B cell (primary cell): ENCODE measurements around the gene KCNQ2. TPM values are rescaled to one million over a fixed set of nuclear protein-coding genes. Genes with fewer than 3 reads are reported as not detected.

Experiments used
- ATAC-seq: fragments of 200-7000 bp; cut with Tn5 transposase; one replicate; pipeline ENCODE4 v1.10.0; 2021; ENCODE audit warnings: low read depth, mild to moderate bottlenecking, moderate number of reproducible peaks, moderate library complexity
- CTCF ChIA-PET: fragments of 350-600 bp; sonication (Branson Sonifier 250); formaldehyde crosslinking; loops from one replicate; lab custom pipeline; 2021; ENCODE audit warnings: antibody characterized with exemption, inconsistent platforms; lab: Charles Lee
- POLR2A ChIA-PET: fragments of 350-600 bp; sonication (Branson Sonifier 250); formaldehyde crosslinking; loops from one replicate; lab custom pipeline; 2021; ENCODE audit warnings: antibody characterized with exemption; lab: Charles Lee
- DNase-seq: peaks from one replicate; pipeline ENCODE4 v3.0.0; 2013
- H2AFZ ChIP-seq: 2 replicates; pipeline ENCODE4 v1.6.1; 2012; ENCODE audit warnings: mild to moderate bottlenecking, low read depth, low read length; ENCODE audit not compliant: insufficient read depth, poor library complexity, severe bottlenecking
- H3K27ac ChIP-seq, 2 donors: 1 replicate in 1 of 2; 2 replicates in 1 of 2; pipeline ENCODE4 v1.5.1; 2012 to 2013; ENCODE audit warnings: low read length in 2 of 2, mild to moderate bottlenecking in 2 of 2, moderate library complexity in 1 of 2
- H3K27me3 ChIP-seq, 4 experiments: fragments of 200-600 bp in 1 of 4; sonication (generic) in 1 of 4; replicated peaks in 1 of 4; 1 replicate in 2 of 4; 2 replicates in 2 of 4; pipeline versions ENCODE4 v1.6.1 to v1.7.0; 2013 to 2016; ENCODE audit warnings: low read length in 3 of 4, mild to moderate bottlenecking in 2 of 4, mixed read lengths in 1 of 4, moderate library complexity in 1 of 4; ENCODE audit not compliant: insufficient read depth in 4 of 4, control insufficient read depth in 3 of 4; ENCODE audit errors: control extremely low read depth in 1 of 4
- H3K36me3 ChIP-seq, 2 experiments: replicated peaks in 1 of 2; 1 replicate in 1 of 2; 2 replicates in 1 of 2; pipeline versions ENCODE4 v1.6.1 to v1.7.1; 2013; ENCODE audit warnings: low read length in 1 of 2; ENCODE audit not compliant: insufficient read depth in 2 of 2, control insufficient read depth in 1 of 2; ENCODE audit errors: control extremely low read depth in 1 of 2, extremely low read depth in 1 of 2
- H3K4me1 ChIP-seq, 2 donors: fragments of 200-600 bp in 1 of 2; sonication (generic) in 1 of 2; 1 replicate in 1 of 2; 2 replicates in 1 of 2; pipeline versions ENCODE4 v1.5.1 to v1.6.1; 2013 to 2017; ENCODE audit warnings: low read length in 2 of 2; ENCODE audit not compliant: control insufficient read depth in 2 of 2, insufficient read depth in 2 of 2
- H3K4me2 ChIP-seq: replicated peaks from 2 replicates; pipeline ENCODE3; 2012; ENCODE audit warnings: mild to moderate bottlenecking, low read depth, low read length; ENCODE audit not compliant: poor library complexity, severe bottlenecking
- H3K4me3 ChIP-seq, 5 experiments: fragments of 200-600 bp in 1 of 5; sonication (generic) in 1 of 5; 1 replicate in 3 of 5; 2 replicates in 2 of 5; pipeline versions ENCODE4 v1.5.1 to v1.7.0; 2011 to 2016; ENCODE audit warnings: low read length in 4 of 5, mild to moderate bottlenecking in 4 of 5, low read depth in 2 of 5, control low read depth in 1 of 5, moderate library complexity in 1 of 5; ENCODE audit not compliant: insufficient read depth in 1 of 5; ENCODE audit errors: control extremely low read depth in 1 of 5, extremely low read depth in 1 of 5
- H3K79me2 ChIP-seq: fragments of 200-600 bp; sonication (generic); one replicate; pipeline ENCODE4 v1.6.0; 2016; ENCODE audit warnings: low read length; ENCODE audit not compliant: control insufficient read depth, insufficient read depth
- H3K9ac ChIP-seq: fragments of 200-600 bp; sonication (generic); 2 replicates; pipeline ENCODE4 v1.6.1; 2017; ENCODE audit warnings: mild to moderate bottlenecking, low read length, moderate library complexity
- H3K9me3 ChIP-seq, 3 donors: one replicate each; pipeline versions ENCODE4 v1.6.1 to v1.7.1; 2013; ENCODE audit warnings: low read length in 2 of 3; ENCODE audit not compliant: control insufficient read depth in 2 of 3, insufficient read depth in 1 of 3; ENCODE audit errors: control extremely low read depth in 1 of 3
- H4K20me1 ChIP-seq: 2 replicates; pipeline ENCODE4 v1.6.0; 2012; ENCODE audit warnings: mild to moderate bottlenecking, low read length; ENCODE audit not compliant: insufficient read depth, control insufficient read depth, poor library complexity, severe bottlenecking
- H3K27ac Mint-ChIP-seq: one replicate; pipeline ENCODE4 v1.8.0; 2021; ENCODE audit warnings: mixed read lengths
- H3K27me3 Mint-ChIP-seq: one replicate; pipeline ENCODE4 v1.8.0; 2021; ENCODE audit warnings: mixed read lengths
- H3K4me1 Mint-ChIP-seq: one replicate; pipeline ENCODE4 v1.8.0; 2021; ENCODE audit warnings: mixed read lengths
- H3K4me3 Mint-ChIP-seq: one replicate; pipeline ENCODE4 v1.8.0; 2021; ENCODE audit warnings: mixed read lengths
- H3K9me3 Mint-ChIP-seq: one replicate; pipeline ENCODE4 v1.8.0; 2022; ENCODE audit warnings: mixed read lengths; ENCODE audit not compliant: insufficient read depth
- EZH2 ChIP-seq: IDR thresholded peaks from 2 replicates; pipeline ENCODE4 v1.6.1; 2012; ENCODE audit warnings: borderline replicate concordance, low read depth, mild to moderate bottlenecking, moderate library complexity, low read length; ENCODE audit not compliant: insufficient read depth, poor library complexity, severe bottlenecking
- WGBS: methylation state at CpG from one replicate; pipeline ENCODE4 v1.1.5; 2013; ENCODE audit warnings: missing lambda C conversion rate; ENCODE audit not compliant: insufficient coverage; 5-methylcytosine and 5-hydroxymethylcytosine counted together
- intact Hi-C: fragments of 100-400 bp; cut with micrococcal nuclease; formaldehyde crosslinking; loops from one replicate; pipeline ENCODE4 v1.10.0; 2022
- polyA plus RNA-seq: library from polyadenylated mRNA; depleted of rRNA; stranded (reverse); fragments of >200 nt; gene quantifications from 2 replicates; pipeline ENCODE4 v1.2.3, GENCODE V29; 2012
- total RNA-seq, 2 donors: library from RNA; stranded (reverse); fragments of 120-200 nt in 1 of 2; gene quantifications; 1 replicate in 1 of 2; 2 replicates in 1 of 2; pipeline versions ENCODE4 v1.2.3 to v1.2.4, GENCODE V29; 2013 to 2022
- TF ChIP-seq, protein P1 (sequence below): fragments of 200-600 bp; IDR thresholded peaks from one replicate; pipeline ENCODE4 v1.8.0; 2022; ENCODE audit warnings: antibody characterized with exemption, mild to moderate bottlenecking

Gene KCNQ2
- total and polyA plus RNA-seq, 2 donors (not counting 1 experiment from before 2014, with no cell fraction given), result 0.12 TPM; not detected in 1

DNA sequence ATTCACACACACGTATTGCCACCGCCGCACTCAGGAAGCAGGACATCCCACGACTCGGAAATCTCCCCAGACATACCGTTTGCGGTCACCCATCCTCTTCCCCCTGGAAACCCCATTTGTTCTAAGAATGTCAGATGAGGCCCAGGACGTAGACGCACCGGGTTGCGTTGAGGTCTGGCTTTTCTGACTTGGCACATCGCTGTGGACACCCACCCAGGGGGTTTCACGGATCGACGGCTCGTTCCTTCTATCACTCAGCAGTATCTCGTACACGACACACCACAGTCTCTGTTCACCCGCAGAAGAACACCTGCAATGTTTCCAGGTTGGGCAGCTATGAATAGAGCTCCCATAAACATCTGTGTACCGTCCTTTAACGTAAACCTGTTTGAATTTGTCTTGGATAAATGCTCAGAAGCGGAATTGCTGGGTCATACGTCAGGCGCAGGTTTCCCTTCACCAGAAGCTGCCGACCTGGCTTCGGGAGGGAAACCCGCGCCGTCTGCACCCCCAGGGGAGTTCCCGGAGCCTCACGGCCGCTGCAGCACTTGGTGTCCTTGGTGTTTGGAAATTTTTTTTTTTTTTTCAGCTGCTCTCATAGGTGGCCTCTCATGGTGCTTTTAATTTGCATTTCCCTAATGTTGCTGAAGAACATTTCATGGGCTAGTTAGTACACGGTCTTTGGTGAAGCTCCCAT lies 35.8 kb upstream of the KCNQ2 start:
- Mint-ChIP-seq H3K9me3 (peaks cover 2% of the 10 kb centered on the region), H3K27me3 (peaks cover 52% of the 10 kb centered on the region), H3K4me1 (no peaks in the 10 kb centered on the region), H3K4me3 (no peak overlapping the region), H3K27ac (no peak overlapping the region)
- intact Hi-C loops, result no loop called here
- ChIA-PET POLR2A (no interaction called here), CTCF (interaction anchor here (1.5 kb wide), 1 partner anchor 12 kb away, joined by 6 read pairs; no protein-coding TSS in a partner anchor)
- DNase-seq (no peak), ATAC-seq (no peak)
- Histone ChIP-seq H3K27ac (no peak overlapping the region), H3K4me1 (no peaks in the 10 kb centered on the region), H3K36me3 (no peaks in the 10 kb centered on the region), H3K27me3 (peaks cover 0 to 19% (median 4%) of the 10 kb centered on the region in 4 experiments), H3K79me2 (no peaks in the 10 kb centered on the region), H4K20me1 (no peaks in the 10 kb centered on the region), H3K4me3 (no peak overlapping the region), H3K4me2 (no peak overlapping the region), H3K9me3 (peaks cover 0 to 26% (median 0%) of the 10 kb centered on the region in 3 donors), H3K9ac (no peak overlapping the region), H2AFZ (no peak overlapping the region)
- TF ChIP-seq, protein P1, sequence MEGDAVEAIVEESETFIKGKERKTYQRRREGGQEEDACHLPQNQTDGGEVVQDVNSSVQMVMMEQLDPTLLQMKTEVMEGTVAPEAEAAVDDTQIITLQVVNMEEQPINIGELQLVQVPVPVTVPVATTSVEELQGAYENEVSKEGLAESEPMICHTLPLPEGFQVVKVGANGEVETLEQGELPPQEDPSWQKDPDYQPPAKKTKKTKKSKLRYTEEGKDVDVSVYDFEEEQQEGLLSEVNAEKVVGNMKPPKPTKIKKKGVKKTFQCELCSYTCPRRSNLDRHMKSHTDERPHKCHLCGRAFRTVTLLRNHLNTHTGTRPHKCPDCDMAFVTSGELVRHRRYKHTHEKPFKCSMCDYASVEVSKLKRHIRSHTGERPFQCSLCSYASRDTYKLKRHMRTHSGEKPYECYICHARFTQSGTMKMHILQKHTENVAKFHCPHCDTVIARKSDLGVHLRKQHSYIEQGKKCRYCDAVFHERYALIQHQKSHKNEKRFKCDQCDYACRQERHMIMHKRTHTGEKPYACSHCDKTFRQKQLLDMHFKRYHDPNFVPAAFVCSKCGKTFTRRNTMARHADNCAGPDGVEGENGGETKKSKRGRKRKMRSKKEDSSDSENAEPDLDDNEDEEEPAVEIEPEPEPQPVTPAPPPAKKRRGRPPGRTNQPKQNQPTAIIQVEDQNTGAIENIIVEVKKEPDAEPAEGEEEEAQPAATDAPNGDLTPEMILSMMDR, result no peak
- TF ChIP-seq EZH2, result no peak
- WGBS, result 76% methylated on average over 26 of the region's 33 CpGs

DNA sequence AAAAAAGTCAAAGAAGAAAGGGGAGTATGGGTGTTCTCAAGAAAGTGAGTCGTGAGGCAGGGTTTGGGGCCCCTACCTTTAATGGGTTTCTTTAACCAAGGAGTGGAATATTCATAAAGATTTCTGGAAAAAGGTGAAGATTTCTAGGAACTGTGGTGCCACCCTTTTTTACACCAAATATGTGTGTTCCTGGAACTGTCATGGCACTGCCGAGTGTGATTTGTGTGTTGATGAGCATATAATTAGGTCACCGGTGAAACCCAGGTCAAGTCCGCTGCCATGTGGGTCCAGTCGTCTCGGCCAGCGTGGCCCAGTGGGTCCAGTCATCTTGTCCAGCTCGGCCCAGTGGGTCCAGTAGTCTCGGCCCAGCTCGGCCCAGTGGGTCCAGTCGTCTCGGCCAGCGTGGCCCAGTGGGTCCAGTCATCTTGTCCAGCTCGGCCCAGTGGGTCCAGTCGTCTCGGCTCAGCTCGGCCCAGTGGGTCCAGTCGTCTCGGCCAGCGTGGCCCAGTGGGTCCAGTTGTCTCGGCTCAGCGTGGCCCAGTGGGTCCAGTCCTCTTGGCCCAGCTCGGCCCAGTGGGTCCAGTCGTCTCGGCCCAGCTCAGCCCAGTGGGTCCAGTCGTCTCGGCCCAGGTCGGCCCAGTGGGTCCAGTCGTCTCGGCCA lies 34.8 kb upstream of the KCNQ2 start:
- ChIA-PET POLR2A (no interaction called here), CTCF (interaction anchor here (0.7 to 1.5 kb wide), 2 partner anchors 11 to 52 kb away, joined by 3 to 6 read pairs; no protein-coding TSS in a partner anchor)
- Mint-ChIP-seq H3K27me3 (peaks cover 45% of the 10 kb centered on the region), H3K4me3 (no peak overlapping the region), H3K9me3 (peaks cover 2% of the 10 kb centered on the region), H3K27ac (no peak overlapping the region), H3K4me1 (no peaks in the 10 kb centered on the region)
- Histone ChIP-seq H3K9ac (no peak overlapping the region), H3K9me3 (peaks cover 0 to 26% (median 0%) of the 10 kb centered on the region in 3 donors), H3K27ac (no peak overlapping the region), H4K20me1 (no peaks in the 10 kb centered on the region), H3K79me2 (no peaks in the 10 kb centered on the region), H2AFZ (no peak overlapping the region), H3K27me3 (peaks cover 0 to 22% (median under 1%) of the 10 kb centered on the region in 4 experiments), H3K36me3 (no peaks in the 10 kb centered on the region), H3K4me2 (no peak overlapping the region), H3K4me3 (no peak overlapping the region), H3K4me1 (no peaks in the 10 kb centered on the region)
- DNase-seq, result no peak
- intact Hi-C loops, result no loop called here
- TF ChIP-seq, protein P1, result no peak
- no peak for TF ChIP-seq EZH2
- ATAC-seq, result no peak
- 92% methylated on average over 25 of the region's 30 CpGs for WGBS
